GM12864 (cell line): ENCODE data around the gene GMPR2.

Experiments
- DNase-seq: peaks from one replicate; pipeline ENCODE4 v3.0.0-alpha.2; 2011; ENCODE audit warnings: low read depth
- H3K4me3 ChIP-seq: 2 replicates; pipeline ENCODE4 v1.5.1; 2011; ENCODE audit warnings: mild to moderate bottlenecking, low read depth, low read length, control low read depth
- CTCF ChIP-seq: IDR thresholded peaks from 2 replicates; pipeline ENCODE4 v1.5.1; 2011; ENCODE audit warnings: low read depth, mild to moderate bottlenecking, moderate library complexity, low read length, control low read depth, inconsistent platforms; ENCODE audit errors: missing control alignments

The GMPR2 gene

GRCh38 chr14:24283796-24284460 lies 51.2 kb downstream of the GMPR2 start:
- no peak for TF ChIP-seq CTCF
- DNase-seq, result no peak
- no peak overlapping the region for H3K4me3 ChIP-seq

DNA sequence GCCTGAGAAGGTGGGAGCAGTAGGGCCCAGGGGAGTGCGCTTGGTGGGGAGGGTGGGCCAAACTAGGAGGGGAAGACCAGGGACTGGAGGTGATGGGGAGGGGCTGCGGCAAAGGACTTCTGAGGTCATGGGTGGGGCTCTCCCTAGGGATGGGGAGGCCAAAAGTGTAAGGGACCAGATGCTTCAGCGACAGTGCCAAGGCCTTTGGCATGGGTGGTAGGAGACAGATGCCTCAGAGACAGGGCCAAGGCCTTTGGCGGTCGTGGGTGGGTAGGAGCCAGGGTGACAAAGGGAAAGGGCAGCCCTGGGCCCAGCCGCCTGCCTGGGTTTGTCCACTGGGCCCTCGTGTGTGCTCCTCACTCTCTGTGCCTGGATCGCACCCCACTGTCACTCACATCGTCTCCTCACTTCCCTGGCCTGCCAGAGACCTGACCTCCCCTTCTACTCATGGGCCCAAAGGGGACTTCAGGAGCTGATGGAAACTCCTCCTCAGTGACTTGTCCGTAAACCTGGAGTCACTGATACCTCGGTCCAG lies 51.8 kb downstream of the GMPR2 start:
- no peak overlapping the region for H3K4me3 ChIP-seq
- TF ChIP-seq CTCF, result no peak
- no peak for DNase-seq

GRCh38 chr14:24285351-24285750 lies 52.6 kb downstream of the GMPR2 start:
- H3K4me3 ChIP-seq, result no peak overlapping the region
- no peak for TF ChIP-seq CTCF
- DNase-seq, result no peak

- no peak overlapping the region for H3K4me3 ChIP-seq
- DNase-seq, result no peak
- TF ChIP-seq CTCF, result no peak
Measured at GRCh38 chr14:24286996-24287395, 54.3 kb downstream of the GMPR2 start.
